RKO (cell line): ENCODE data around the gene CATSPER1.

Experiments
- DNase-seq: peaks from one replicate; pipeline ENCODE4 v3.0.0-alpha.2; 2016; ENCODE audit warnings: low spot score

Gene CATSPER1

DNA sequence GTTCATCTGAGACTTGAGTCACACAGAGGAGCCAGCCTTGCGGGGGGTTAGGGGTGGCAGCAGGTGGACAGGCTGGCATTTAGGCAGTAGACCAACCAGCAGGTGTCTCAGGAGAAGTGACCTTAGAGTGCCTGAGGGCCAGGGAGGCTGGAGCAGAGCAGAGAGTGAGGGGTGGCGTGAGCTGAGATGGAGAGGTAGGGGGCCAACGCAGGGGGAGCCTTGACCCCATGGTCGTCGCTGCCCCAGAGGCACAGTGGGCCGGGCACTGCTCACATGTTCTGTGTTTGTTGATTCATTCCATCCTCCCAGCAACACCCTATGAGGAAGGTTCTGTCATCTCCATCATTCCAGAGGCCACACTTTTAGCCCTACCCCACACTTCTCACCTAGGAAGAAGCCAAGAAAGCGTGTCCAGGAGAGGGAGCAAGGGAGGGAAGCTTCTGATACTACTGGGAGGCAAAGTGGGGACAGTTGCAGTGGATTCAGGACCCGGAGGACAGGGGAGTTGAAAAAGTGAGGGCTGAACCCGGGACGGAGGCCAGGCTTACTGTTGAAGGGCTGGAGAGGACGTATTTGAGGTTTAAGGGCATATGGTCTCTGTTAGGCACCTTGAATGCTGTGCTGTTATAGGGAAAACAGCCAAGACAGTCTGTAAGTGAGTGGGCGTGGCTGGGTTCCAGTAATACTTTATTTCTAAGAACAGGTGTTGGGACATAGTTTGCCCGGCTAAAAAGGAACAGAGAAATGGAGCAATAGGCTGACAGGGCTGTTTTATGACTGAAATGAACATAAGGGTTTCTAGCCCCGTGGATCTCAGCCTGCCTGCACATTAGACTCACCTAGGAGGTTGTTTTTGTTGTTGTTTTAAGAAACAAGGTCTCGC is 57.4 kb downstream of the CATSPER1 start:
- DNase-seq, result no peak

- DNase-seq, result no peak
These were observed 58.8 kb downstream of the CATSPER1 start for GRCh38 chr11:65967329-65967934.
